Calu3 (cell line): ENCODE results near the gene SH2B2. TPM values are rescaled to one million over a fixed set of nuclear protein-coding genes. Genes with fewer than 3 reads are reported as not detected.

ENCODE experiments used
- BruUV-seq: library from RNA; stranded (reverse); fragments of 400-500 nt; replicated peaks from 2 replicates; lab custom pipeline; 2021; lab: Mats Ljungman, UMichigan
- CTCF ChIA-PET: fragments of 300-600 bp; sonication (Branson Sonifier 250); formaldehyde crosslinking; loops from one replicate; lab custom pipeline; 2022; ENCODE audit warnings: antibody characterized with exemption; lab: Charles Lee
- DNase-seq: peaks from one replicate; pipeline ENCODE4 v3.0.0; 2022
- H3K27ac Mint-ChIP-seq: one replicate; pipeline ENCODE4 v1.8.0; 2022; ENCODE audit warnings: mixed read lengths; ENCODE audit not compliant: unreplicated experiment
- H3K27me3 Mint-ChIP-seq: one replicate; pipeline ENCODE4 v1.8.0; 2022; ENCODE audit warnings: mixed read lengths; ENCODE audit not compliant: unreplicated experiment
- H3K36me3 Mint-ChIP-seq: one replicate; pipeline ENCODE4 v1.8.0; 2022; ENCODE audit warnings: mild to moderate bottlenecking, moderate library complexity, mixed read lengths; ENCODE audit not compliant: insufficient read depth, unreplicated experiment
- H3K4me1 Mint-ChIP-seq: one replicate; pipeline ENCODE4 v1.8.0; 2022; ENCODE audit warnings: mild to moderate bottlenecking, low read depth, mixed read lengths; ENCODE audit not compliant: unreplicated experiment
- H3K4me3 Mint-ChIP-seq: one replicate; pipeline ENCODE4 v1.8.0; 2022; ENCODE audit warnings: mild to moderate bottlenecking, low read depth, moderate library complexity, mixed read lengths; ENCODE audit not compliant: unreplicated experiment
- H3K9me3 Mint-ChIP-seq: one replicate; pipeline ENCODE4 v1.8.0; 2022; ENCODE audit warnings: low read depth, mixed read lengths; ENCODE audit not compliant: unreplicated experiment
- intact Hi-C: fragments of 100-400 bp; cut with micrococcal nuclease; formaldehyde crosslinking; loops from one replicate; pipeline ENCODE4 v1.10.0; 2022; ENCODE audit not compliant: unreplicated experiment
- total RNA-seq: library from RNA; stranded (reverse); gene quantifications from 2 replicates; pipeline ENCODE4 v1.2.3, GENCODE V29; 2022
- TF ChIP-seq, protein P1 (sequence below): fragments of 200-600 bp; IDR thresholded peaks from one replicate; pipeline ENCODE4 v1.8.0; 2022; ENCODE audit warnings: antibody characterized with exemption; ENCODE audit not compliant: unreplicated experiment

Gene SH2B2
- total RNA-seq, 1 experiment from 2014 or later, result 2.7 TPM

DNA sequence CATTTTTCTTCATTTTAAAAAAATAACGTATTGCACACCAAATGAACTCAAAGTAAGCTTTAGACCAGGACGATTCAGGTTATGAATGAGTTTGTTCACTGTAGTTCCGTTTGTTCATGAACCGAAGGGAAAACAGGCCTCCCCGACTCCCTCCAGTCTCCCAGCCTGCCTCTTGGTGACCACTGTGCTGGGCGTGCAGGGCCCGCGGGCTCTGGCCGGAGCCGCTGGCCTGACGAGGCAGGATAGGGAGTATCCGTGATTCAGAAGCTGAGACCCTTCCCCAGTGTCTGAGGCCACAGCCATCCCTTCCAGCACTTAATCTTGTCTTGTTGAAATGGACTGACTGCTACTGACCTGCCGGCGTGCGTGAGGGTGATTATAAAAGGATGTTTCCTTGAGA is 30.8 kb upstream of the SH2B2 start:
- H3K27ac Mint-ChIP-seq, result no peak overlapping the region
- H3K9me3 Mint-ChIP-seq, result no peaks in the 10 kb centered on the region
- no peaks in the 10 kb centered on the region for H3K4me1 Mint-ChIP-seq
- CTCF ChIA-PET, result interaction anchor here (0.7 kb wide), 1 partner anchor 123 kb away, joined by 3 read pairs; no protein-coding TSS in a partner anchor
- H3K4me3 Mint-ChIP-seq, result no peak overlapping the region
- intact Hi-C loops, result no loop called here
- H3K27me3 Mint-ChIP-seq, result no peaks in the 10 kb centered on the region
- no peaks in the 10 kb centered on the region for H3K36me3 Mint-ChIP-seq
- no TSS peak for BruUV-seq
- no peak for DNase-seq
- TF ChIP-seq, protein P1, sequence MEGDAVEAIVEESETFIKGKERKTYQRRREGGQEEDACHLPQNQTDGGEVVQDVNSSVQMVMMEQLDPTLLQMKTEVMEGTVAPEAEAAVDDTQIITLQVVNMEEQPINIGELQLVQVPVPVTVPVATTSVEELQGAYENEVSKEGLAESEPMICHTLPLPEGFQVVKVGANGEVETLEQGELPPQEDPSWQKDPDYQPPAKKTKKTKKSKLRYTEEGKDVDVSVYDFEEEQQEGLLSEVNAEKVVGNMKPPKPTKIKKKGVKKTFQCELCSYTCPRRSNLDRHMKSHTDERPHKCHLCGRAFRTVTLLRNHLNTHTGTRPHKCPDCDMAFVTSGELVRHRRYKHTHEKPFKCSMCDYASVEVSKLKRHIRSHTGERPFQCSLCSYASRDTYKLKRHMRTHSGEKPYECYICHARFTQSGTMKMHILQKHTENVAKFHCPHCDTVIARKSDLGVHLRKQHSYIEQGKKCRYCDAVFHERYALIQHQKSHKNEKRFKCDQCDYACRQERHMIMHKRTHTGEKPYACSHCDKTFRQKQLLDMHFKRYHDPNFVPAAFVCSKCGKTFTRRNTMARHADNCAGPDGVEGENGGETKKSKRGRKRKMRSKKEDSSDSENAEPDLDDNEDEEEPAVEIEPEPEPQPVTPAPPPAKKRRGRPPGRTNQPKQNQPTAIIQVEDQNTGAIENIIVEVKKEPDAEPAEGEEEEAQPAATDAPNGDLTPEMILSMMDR, result no peak

DNA sequence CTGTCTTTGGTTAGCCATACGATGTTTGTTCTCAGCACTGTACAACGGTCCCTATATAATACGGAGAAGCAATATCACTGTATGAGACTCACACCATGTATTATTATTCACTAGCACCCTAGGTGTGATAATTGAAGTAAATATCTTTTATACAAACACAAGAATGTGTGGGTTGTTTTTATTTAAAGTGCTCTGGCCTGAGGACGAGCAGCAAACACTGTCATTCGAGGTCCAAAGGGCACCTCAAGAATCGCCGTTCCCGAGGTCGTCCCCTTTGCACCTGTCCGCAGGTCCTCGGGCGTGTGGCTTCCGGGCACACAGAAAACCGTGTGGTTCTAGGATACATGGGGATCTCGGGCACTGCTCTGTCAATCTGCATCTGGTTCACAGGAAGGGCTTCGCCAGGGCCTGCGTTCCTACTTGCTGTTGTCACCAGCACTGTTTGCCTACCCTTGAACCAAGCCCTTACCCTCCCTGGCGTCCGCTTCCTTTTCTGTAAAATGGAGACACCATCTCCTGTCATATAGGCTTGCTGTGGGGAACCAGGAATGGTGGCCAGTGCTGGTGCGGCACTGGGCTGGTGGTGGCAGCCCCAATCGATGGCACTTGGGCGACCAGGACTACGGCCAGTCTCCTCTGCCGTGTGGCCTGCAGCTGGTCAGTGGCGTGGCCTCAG is 28.5 kb upstream of the SH2B2 start:
- CTCF ChIA-PET, result no interaction called here
- no TSS peak for BruUV-seq
- intact Hi-C loops, result no loop called here
- no peak for DNase-seq
- Mint-ChIP-seq H3K4me3 (no peak overlapping the region), H3K4me1 (no peaks in the 10 kb centered on the region), H3K27me3 (no peaks in the 10 kb centered on the region), H3K36me3 (no peaks in the 10 kb centered on the region), H3K27ac (no peak overlapping the region), H3K9me3 (no peaks in the 10 kb centered on the region)
- TF ChIP-seq, protein P1, result no peak

DNA sequence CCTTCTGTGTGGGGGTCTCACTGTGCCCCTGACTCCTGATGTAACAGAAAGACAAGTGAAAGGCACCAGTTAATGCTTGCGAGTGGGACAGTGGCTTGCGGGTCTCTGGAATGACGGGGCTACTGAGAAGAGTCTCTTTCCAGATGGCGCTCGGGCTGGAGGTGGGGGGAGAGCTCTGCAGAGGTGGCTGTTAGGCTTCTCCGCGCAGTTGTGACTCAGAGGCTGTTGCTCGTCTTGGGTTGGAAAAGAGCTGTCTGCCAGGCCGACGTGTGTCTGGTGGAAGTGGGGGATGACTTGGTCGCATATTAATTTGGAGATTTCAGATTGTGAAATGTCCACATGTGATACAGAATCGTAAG is 27.9 kb upstream of the SH2B2 start:
- H3K4me1 Mint-ChIP-seq, result no peaks in the 10 kb centered on the region
- H3K27ac Mint-ChIP-seq, result no peak overlapping the region
- DNase-seq, result no peak
- CTCF ChIA-PET, result no interaction called here
- no peaks in the 10 kb centered on the region for H3K36me3 Mint-ChIP-seq
- intact Hi-C loops, result no loop called here
- BruUV-seq, result no TSS peak
- H3K9me3 Mint-ChIP-seq, result no peaks in the 10 kb centered on the region
- no peak overlapping the region for H3K4me3 Mint-ChIP-seq
- TF ChIP-seq, protein P1, result no peak
- H3K27me3 Mint-ChIP-seq, result no peaks in the 10 kb centered on the region

DNA sequence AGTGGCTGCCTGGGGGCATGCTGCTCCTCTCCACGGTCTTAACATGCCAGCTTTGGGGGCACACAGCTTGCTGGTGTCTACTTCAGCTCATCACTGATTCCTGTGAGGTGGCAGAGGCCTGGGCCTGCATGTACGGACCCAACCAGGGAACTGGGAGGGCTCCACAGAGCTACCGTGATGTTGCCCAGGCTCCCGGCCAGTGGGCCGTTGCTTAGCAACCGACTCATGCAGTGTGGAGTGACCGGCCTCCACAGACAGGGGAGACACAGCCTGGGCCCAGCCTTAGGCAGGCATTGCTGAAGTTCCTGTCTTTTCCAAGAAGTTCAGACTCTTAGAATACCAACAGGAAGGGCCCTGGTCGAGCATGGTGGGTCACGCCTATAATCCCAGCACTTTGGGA is 25.8 kb upstream of the SH2B2 start:
- no peak overlapping the region for H3K27ac Mint-ChIP-seq
- no TSS peak for BruUV-seq
- no peaks in the 10 kb centered on the region for H3K4me1 Mint-ChIP-seq
- no peak for DNase-seq
- H3K36me3 Mint-ChIP-seq, result no peaks in the 10 kb centered on the region
- TF ChIP-seq, protein P1, result no peak
- no peak overlapping the region for H3K4me3 Mint-ChIP-seq
- CTCF ChIA-PET, result no interaction called here
- no peaks in the 10 kb centered on the region for H3K9me3 Mint-ChIP-seq
- peaks cover 3% of the 10 kb centered on the region for H3K27me3 Mint-ChIP-seq
- intact Hi-C loops, result no loop called here
